ENCODE measurements around the gene FOLH1. TPM values are rescaled to one million over a fixed set of nuclear protein-coding genes. Genes with fewer than 3 reads are reported as not detected.
"Not testable (repeated sequence)": the region's sequence is repeated elsewhere in the genome, so short reads cannot be mapped to it uniquely, and the experiment has no call there.

Gene FOLH1
- total and polyA plus RNA-seq, 2 donors (not counting 1 experiment from before 2014, with no cell fraction given) = 1.2 TPM; not detected in 1

- Histone ChIP-seq H3K79me2 (ENCODE audit: control insufficient read depth, insufficient read depth, low read length) (no peaks in the 10 kb centered on the region), H3K36me3 (ENCODE audit: control insufficient read depth, insufficient read depth, low read length) (no peaks in the 10 kb centered on the region), H3K27ac (ENCODE audit: insufficient read depth, low read length) (no peak overlapping the region), H3K4me2 (ENCODE audit: extremely low read depth, insufficient read depth, low read length) (no peak overlapping the region), H3K9me3 (ENCODE audit: control insufficient read depth, insufficient read depth, low read depth, low read length) (no peaks in the 10 kb centered on the region), H3K27me3 (ENCODE audit: control insufficient read depth, insufficient read depth, low read length) (no peaks in the 10 kb centered on the region), H2AFZ (ENCODE audit: low read length) (no peak overlapping the region), H4K20me1 (ENCODE audit: control insufficient read depth, extremely low read depth, insufficient read depth, low read length) (no peaks in the 10 kb centered on the region), H3K9ac (ENCODE audit: insufficient read depth, low read length) (no peak overlapping the region), H3K4me3 (replicated peaks in 1 of 4; ENCODE audit: control extremely low read depth in 1 of 4, insufficient read depth in 1 of 4, low read depth in 3 of 4, low read length in 4 of 4) (no peak overlapping the region), H3K4me1 (ENCODE audit: control insufficient read depth, extremely low read depth, insufficient read depth, low read length) (no peaks in the 10 kb centered on the region)
- DNase-seq (ENCODE audit: low read depth in 2 of 2) = no peak
- no peak for TF ChIP-seq EZH2 (IDR thresholded peaks at IDR 0.05; ENCODE audit: low read length, missing control alignments)
- TF ChIP-seq, protein P1, sequence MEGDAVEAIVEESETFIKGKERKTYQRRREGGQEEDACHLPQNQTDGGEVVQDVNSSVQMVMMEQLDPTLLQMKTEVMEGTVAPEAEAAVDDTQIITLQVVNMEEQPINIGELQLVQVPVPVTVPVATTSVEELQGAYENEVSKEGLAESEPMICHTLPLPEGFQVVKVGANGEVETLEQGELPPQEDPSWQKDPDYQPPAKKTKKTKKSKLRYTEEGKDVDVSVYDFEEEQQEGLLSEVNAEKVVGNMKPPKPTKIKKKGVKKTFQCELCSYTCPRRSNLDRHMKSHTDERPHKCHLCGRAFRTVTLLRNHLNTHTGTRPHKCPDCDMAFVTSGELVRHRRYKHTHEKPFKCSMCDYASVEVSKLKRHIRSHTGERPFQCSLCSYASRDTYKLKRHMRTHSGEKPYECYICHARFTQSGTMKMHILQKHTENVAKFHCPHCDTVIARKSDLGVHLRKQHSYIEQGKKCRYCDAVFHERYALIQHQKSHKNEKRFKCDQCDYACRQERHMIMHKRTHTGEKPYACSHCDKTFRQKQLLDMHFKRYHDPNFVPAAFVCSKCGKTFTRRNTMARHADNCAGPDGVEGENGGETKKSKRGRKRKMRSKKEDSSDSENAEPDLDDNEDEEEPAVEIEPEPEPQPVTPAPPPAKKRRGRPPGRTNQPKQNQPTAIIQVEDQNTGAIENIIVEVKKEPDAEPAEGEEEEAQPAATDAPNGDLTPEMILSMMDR (conservative IDR thresholded peaks at IDR 0.05 in 1 of 2, IDR thresholded peaks at IDR 0.05 in 1 of 2; ENCODE audit: low read depth in 1 of 2, low read length in 2 of 2) = no peak
These were observed 6.0 kb downstream of the FOLH1 start for GRCh38 chr11:49202287-49202976.

DNA sequence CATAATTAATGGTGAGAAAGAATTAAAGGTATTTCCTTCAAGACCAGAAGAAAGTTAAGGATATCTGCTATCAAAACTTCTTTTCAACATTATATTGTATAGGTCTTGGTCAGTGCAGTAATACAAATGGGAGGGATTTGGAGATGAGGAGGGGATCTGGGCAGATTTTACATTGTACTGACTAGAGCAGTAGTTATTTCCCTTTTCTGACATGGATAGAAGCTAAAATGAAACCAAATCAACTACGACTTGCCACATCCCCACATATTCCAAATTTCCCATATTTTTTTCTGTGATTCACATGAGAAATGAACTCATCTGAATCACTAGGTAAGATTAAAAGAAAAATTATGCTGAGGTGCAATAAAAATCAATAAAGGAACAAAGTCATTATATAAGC is 11.6 kb downstream of the FOLH1 start:
- not testable (repeated sequence) for H3K9me3 ChIP-seq (ENCODE audit: control insufficient read depth, insufficient read depth, low read depth, low read length); H2AFZ ChIP-seq (ENCODE audit: low read length); H3K27ac ChIP-seq (ENCODE audit: insufficient read depth, low read length); H3K27me3 ChIP-seq (ENCODE audit: control insufficient read depth, insufficient read depth, low read length); H3K79me2 ChIP-seq (ENCODE audit: control insufficient read depth, insufficient read depth, low read length); H3K9ac ChIP-seq (ENCODE audit: insufficient read depth, low read length); H3K36me3 ChIP-seq (ENCODE audit: control insufficient read depth, insufficient read depth, low read length); H4K20me1 ChIP-seq (ENCODE audit: control insufficient read depth, extremely low read depth, insufficient read depth, low read length); H3K4me3 ChIP-seq (replicated peaks in 1 of 4; ENCODE audit: control extremely low read depth in 1 of 4, insufficient read depth in 1 of 4, low read depth in 3 of 4, low read length in 4 of 4); H3K4me2 ChIP-seq (ENCODE audit: extremely low read depth, insufficient read depth, low read length); DNase-seq (ENCODE audit: low read depth in 2 of 2); H3K4me1 ChIP-seq (ENCODE audit: control insufficient read depth, extremely low read depth, insufficient read depth, low read length)

GRCh38 chr11:49196002-49196401 is 12.4 kb downstream of the FOLH1 start:
- H3K27me3 ChIP-seq (ENCODE audit: control insufficient read depth, insufficient read depth, low read length); H3K9ac ChIP-seq (ENCODE audit: insufficient read depth, low read length); H3K4me1 ChIP-seq (ENCODE audit: control insufficient read depth, extremely low read depth, insufficient read depth, low read length); DNase-seq (ENCODE audit: low read depth in 2 of 2); H3K4me2 ChIP-seq (ENCODE audit: extremely low read depth, insufficient read depth, low read length); H4K20me1 ChIP-seq (ENCODE audit: control insufficient read depth, extremely low read depth, insufficient read depth, low read length); H3K79me2 ChIP-seq (ENCODE audit: control insufficient read depth, insufficient read depth, low read length); H2AFZ ChIP-seq (ENCODE audit: low read length); H3K36me3 ChIP-seq (ENCODE audit: control insufficient read depth, insufficient read depth, low read length); H3K9me3 ChIP-seq (ENCODE audit: control insufficient read depth, insufficient read depth, low read depth, low read length); H3K4me3 ChIP-seq (replicated peaks in 1 of 4; ENCODE audit: control extremely low read depth in 1 of 4, insufficient read depth in 1 of 4, low read depth in 3 of 4, low read length in 4 of 4); H3K27ac ChIP-seq (ENCODE audit: insufficient read depth, low read length): not testable (repeated sequence)

DNA sequence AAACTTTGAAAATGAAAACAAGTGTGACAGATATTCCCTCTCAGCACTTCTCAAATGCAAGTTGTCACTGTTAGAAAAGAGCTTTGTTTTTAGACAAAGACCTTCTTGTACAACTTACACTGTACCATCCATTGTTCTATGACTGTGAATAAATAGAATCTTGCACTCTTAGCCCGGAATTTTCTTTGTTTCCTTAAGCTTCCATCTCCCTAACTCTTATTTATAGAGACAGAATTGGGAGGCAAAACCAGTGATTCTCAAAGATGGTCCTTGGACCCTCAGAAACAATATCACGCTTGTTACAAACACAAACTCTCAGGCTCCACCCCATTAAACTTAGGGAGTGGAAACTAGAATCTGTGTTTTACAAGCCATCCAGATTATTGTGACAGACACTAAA is 18.1 kb downstream of the FOLH1 start:
- not testable (repeated sequence) for H3K4me1 ChIP-seq (ENCODE audit: control insufficient read depth, extremely low read depth, insufficient read depth, low read length); H3K4me2 ChIP-seq (ENCODE audit: extremely low read depth, insufficient read depth, low read length); H3K9me3 ChIP-seq (ENCODE audit: control insufficient read depth, insufficient read depth, low read depth, low read length); H3K4me3 ChIP-seq (replicated peaks in 1 of 4; ENCODE audit: control extremely low read depth in 1 of 4, insufficient read depth in 1 of 4, low read depth in 3 of 4, low read length in 4 of 4); H4K20me1 ChIP-seq (ENCODE audit: control insufficient read depth, extremely low read depth, insufficient read depth, low read length); H3K27ac ChIP-seq (ENCODE audit: insufficient read depth, low read length); DNase-seq (ENCODE audit: low read depth in 2 of 2); H3K79me2 ChIP-seq (ENCODE audit: control insufficient read depth, insufficient read depth, low read length); H3K36me3 ChIP-seq (ENCODE audit: control insufficient read depth, insufficient read depth, low read length); H3K27me3 ChIP-seq (ENCODE audit: control insufficient read depth, insufficient read depth, low read length); H2AFZ ChIP-seq (ENCODE audit: low read length); H3K9ac ChIP-seq (ENCODE audit: insufficient read depth, low read length)

DNA sequence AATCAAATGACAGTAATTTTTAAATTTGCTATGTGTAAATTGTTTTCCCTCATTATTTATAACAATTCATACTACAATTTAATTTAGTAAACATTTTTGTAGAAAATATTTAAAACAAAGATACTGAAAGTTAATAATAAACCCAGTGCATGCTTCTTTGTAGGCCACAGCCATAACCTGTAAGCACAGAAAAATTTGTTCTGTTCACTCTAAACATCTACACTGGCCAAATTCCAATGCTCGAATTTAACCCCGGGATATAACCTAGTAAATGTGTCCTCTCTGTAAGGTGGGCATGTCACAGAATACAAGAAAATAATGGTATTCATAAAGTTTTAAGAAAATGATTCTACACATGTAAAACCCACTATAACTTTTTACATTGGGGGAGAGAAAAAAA is 22.2 kb downstream of the FOLH1 start:
- not testable (repeated sequence) for H3K27me3 ChIP-seq (ENCODE audit: control insufficient read depth, insufficient read depth, low read length); H4K20me1 ChIP-seq (ENCODE audit: control insufficient read depth, extremely low read depth, insufficient read depth, low read length); H3K9ac ChIP-seq (ENCODE audit: insufficient read depth, low read length); H3K4me2 ChIP-seq (ENCODE audit: extremely low read depth, insufficient read depth, low read length); H3K79me2 ChIP-seq (ENCODE audit: control insufficient read depth, insufficient read depth, low read length); H3K36me3 ChIP-seq (ENCODE audit: control insufficient read depth, insufficient read depth, low read length); H3K4me1 ChIP-seq (ENCODE audit: control insufficient read depth, extremely low read depth, insufficient read depth, low read length); H2AFZ ChIP-seq (ENCODE audit: low read length); H3K4me3 ChIP-seq (replicated peaks in 1 of 4; ENCODE audit: control extremely low read depth in 1 of 4, insufficient read depth in 1 of 4, low read depth in 3 of 4, low read length in 4 of 4); DNase-seq (ENCODE audit: low read depth in 2 of 2); H3K27ac ChIP-seq (ENCODE audit: insufficient read depth, low read length); H3K9me3 ChIP-seq (ENCODE audit: control insufficient read depth, insufficient read depth, low read depth, low read length)

GRCh38 chr11:49185597-49185996 is 22.8 kb downstream of the FOLH1 start:
- not testable (repeated sequence) for H2AFZ ChIP-seq (ENCODE audit: low read length); H3K9ac ChIP-seq (ENCODE audit: insufficient read depth, low read length); H3K36me3 ChIP-seq (ENCODE audit: control insufficient read depth, insufficient read depth, low read length); H3K4me1 ChIP-seq (ENCODE audit: control insufficient read depth, extremely low read depth, insufficient read depth, low read length); H4K20me1 ChIP-seq (ENCODE audit: control insufficient read depth, extremely low read depth, insufficient read depth, low read length); H3K9me3 ChIP-seq (ENCODE audit: control insufficient read depth, insufficient read depth, low read depth, low read length); DNase-seq (ENCODE audit: low read depth in 2 of 2); H3K4me2 ChIP-seq (ENCODE audit: extremely low read depth, insufficient read depth, low read length); H3K79me2 ChIP-seq (ENCODE audit: control insufficient read depth, insufficient read depth, low read length); H3K27me3 ChIP-seq (ENCODE audit: control insufficient read depth, insufficient read depth, low read length); H3K4me3 ChIP-seq (replicated peaks in 1 of 4; ENCODE audit: control extremely low read depth in 1 of 4, insufficient read depth in 1 of 4, low read depth in 3 of 4, low read length in 4 of 4); H3K27ac ChIP-seq (ENCODE audit: insufficient read depth, low read length)
